GM19397 (cell line): ENCODE data around the gene DESI1.
"Not testable (repeated sequence)": the region's sequence is repeated elsewhere in the genome, so short reads cannot be mapped to it uniquely, and the experiment has no call there.

ENCODE experiments used
- ATAC-seq: cut with Tn5 transposase; IDR thresholded peaks from one replicate; pipeline ENCODE4 v1.9.1; 2021; ENCODE audit warnings: mild to moderate bottlenecking, moderate library complexity; ENCODE audit not compliant: unreplicated experiment

The DESI1 gene

GRCh38 chr22:41562461-41562860 lies 58.4 kb downstream of the DESI1 start:
- no peak for ATAC-seq

- no peak for ATAC-seq
Observed at GRCh38 chr22:41561788-41562187, 59.1 kb downstream of the DESI1 start.

- no peak for ATAC-seq
Observed at GRCh38 chr22:41561335-41561734, 59.5 kb downstream of the DESI1 start.

GRCh38 chr22:41560095-41560471 lies 60.8 kb downstream of the DESI1 start:
- ATAC-seq = no peak

- not testable (repeated sequence) for ATAC-seq
Observed at GRCh38 chr22:41558241-41558630, 62.6 kb downstream of the DESI1 start.

GRCh38 chr22:41557401-41558240 lies 63.2 kb downstream of the DESI1 start:
- ATAC-seq = no peak

GRCh38 chr22:41556561-41556960 lies 64.3 kb downstream of the DESI1 start:
- no peak for ATAC-seq

- no peak for ATAC-seq
Observed at GRCh38 chr22:41555325-41555982, 65.4 kb downstream of the DESI1 start.

GRCh38 chr22:41551877-41552582 lies 68.8 kb downstream of the DESI1 start:
- ATAC-seq = no peak

GRCh38 chr22:41550952-41551491 lies 69.8 kb downstream of the DESI1 start:
- no peak for ATAC-seq

- no peak for ATAC-seq
Observed at GRCh38 chr22:41548830-41549211, 72.0 kb downstream of the DESI1 start.
